Heart left ventricle (tissue), 16 donors: ENCODE results near the gene ALPG. TPM values are rescaled to one million over a fixed set of nuclear protein-coding genes. Genes with fewer than 3 reads are reported as not detected.
"Not testable (repeated sequence)": the region's sequence is repeated elsewhere in the genome, so short reads cannot be mapped to it uniquely, and the experiment has no call there.

Experiments used
- ATAC-seq, 4 donors: fragments of 200-7000 bp; cut with Tn5 transposase; one replicate each; pipeline ENCODE4 v1.9.1; 2020 to 2022; ENCODE audit warnings: moderate library complexity in 4 of 4, mild to moderate bottlenecking in 3 of 4, moderate number of reproducible peaks in 1 of 4
- DNase-seq, 5 donors: peaks; one replicate each; pipeline ENCODE4 v3.0.0-alpha.2; 2020
- H3K27ac ChIP-seq, 12 donors: fragments of 200-600 bp; sonication (generic) in 4 of 12; one replicate each; pipeline versions ENCODE4 v1.5.0 to v1.8.0; 2016 to 2022; ENCODE audit warnings: mild to moderate bottlenecking in 2 of 12
- H3K27me3 ChIP-seq, 9 donors: fragments of 200-600 bp; sonication (generic) in 2 of 9; one replicate each; pipeline versions ENCODE4 v1.5.1 to v1.8.0; 2016 to 2022; ENCODE audit warnings: mild to moderate bottlenecking in 3 of 9
- H3K36me3 ChIP-seq, 9 donors: fragments of 200-600 bp; sonication (generic) in 2 of 9; one replicate each; pipeline versions ENCODE4 v1.5.0 to v1.8.0; 2018 to 2022; ENCODE audit warnings: mild to moderate bottlenecking in 2 of 9
- H3K4me1 ChIP-seq, 12 donors: fragments of 200-600 bp; sonication (generic) in 4 of 12; one replicate each; pipeline versions ENCODE4 v1.5.0 to v1.8.0; 2016 to 2022; ENCODE audit warnings: mild to moderate bottlenecking in 3 of 12
- H3K4me3 ChIP-seq, 12 donors: fragments of 200-600 bp; sonication (generic) in 4 of 12; one replicate each; pipeline versions ENCODE4 v1.5.0 to v1.8.0; 2017 to 2022; ENCODE audit warnings: mild to moderate bottlenecking in 9 of 12, moderate library complexity in 4 of 12
- H3K9me3 ChIP-seq, 12 donors: fragments of 200-600 bp; sonication (generic) in 4 of 12; one replicate each; pipeline versions ENCODE4 v1.5.0 to v1.8.0; 2016 to 2022; ENCODE audit warnings: mild to moderate bottlenecking in 1 of 12
- POLR2A ChIP-seq, 2 donors: fragments of 450-650 bp; IDR thresholded peaks; one replicate each; pipeline ENCODE4 v1.6.1; 2017; ENCODE audit warnings: antibody characterized with exemption in 2 of 2, mild to moderate bottlenecking in 2 of 2, moderate library complexity in 2 of 2
- WGBS, 4 donors: extraction: QIAGEN DNeasy Blood & Tissue Kit in 2 of 4; methylation state at CpG; one replicate each; pipeline versions ENCODE4 v1.1.5 to v1.1.7; 2013 to 2018; 5-methylcytosine and 5-hydroxymethylcytosine counted together
- intact Hi-C, 10 donors: fragments of 100-400 bp; cut with DNase I; formaldehyde crosslinking; loops; one replicate each; pipeline versions ENCODE4 v1.11.1 to v1.14.2; 2022
- polyA plus RNA-seq, 2 donors: library from polyadenylated mRNA; stranded (reverse); fragments of 200-250 nt; gene quantifications; one replicate each; pipeline ENCODE4 v1.2.3, GENCODE V29; 2013
- total RNA-seq, 9 donors: library from RNA; depleted of rRNA in 2 of 9; stranded (reverse); fragments of >200 nt in 2 of 9; fragmentation: NEBNext Ultra II Directional in 3 of 9; extraction: Animal tissue kit (Norgen Biotek cat#: 25700) in 3 of 9; gene quantifications; one replicate each; pipeline versions ENCODE4 v1.1.0 to v1.2.4, GENCODE V29; 2016 to 2023
- TF ChIP-seq, protein P1 (sequence below), 12 donors: fragments of 200-600 bp; sonication (generic) in 4 of 12; IDR thresholded peaks; one replicate each; pipeline versions ENCODE4 v1.5.0 to v1.8.0; 2018 to 2022; ENCODE audit warnings: antibody characterized with exemption in 12 of 12, mild to moderate bottlenecking in 5 of 12
- donor health status: ischemic (EF 13 %, LVEDD 7.1; RV severe dilation, severe dysfunction).
- donor health status: healthy with polysubstance abuse.
- donor health status: DM: no; HTN: yes; CAD: no.
- donor health status: DM: no; HTN: no; CAD: no.
- donor health status: ischemic (EF 25% LVEDD 6.9; RV normal size, moderate dysfunction).
- donor health status: ischemic (EF 25% LVEDD 5.7; RV mildly dilated, moderate dysfunction).
- donor health status: healthy.
- donor health status: DM: yes; HTN: yes; CAD: no.
- donor health status: ischemic (EF 35%, LVEDD 5.7; RV mildly dilated, moderate dysfunction).
- donor health status: nonischemic (EF 11% LVEDD 7.7; RV severe dilation, severe dysfunction).
- donor health status: DM: yes; HTN: yes; CAD: no.
- donor health status: PGD.
- donor health status: ischemic (EF 29% LVEDD 5.4; RV normal size, mild dysfunction).
- donor health status: nonischemic (EF 23%, LVEDD 6.1; RV moderate dilation, normal function).

The ALPG gene
- total and polyA plus RNA-seq, 11 donors: not detected

DNA sequence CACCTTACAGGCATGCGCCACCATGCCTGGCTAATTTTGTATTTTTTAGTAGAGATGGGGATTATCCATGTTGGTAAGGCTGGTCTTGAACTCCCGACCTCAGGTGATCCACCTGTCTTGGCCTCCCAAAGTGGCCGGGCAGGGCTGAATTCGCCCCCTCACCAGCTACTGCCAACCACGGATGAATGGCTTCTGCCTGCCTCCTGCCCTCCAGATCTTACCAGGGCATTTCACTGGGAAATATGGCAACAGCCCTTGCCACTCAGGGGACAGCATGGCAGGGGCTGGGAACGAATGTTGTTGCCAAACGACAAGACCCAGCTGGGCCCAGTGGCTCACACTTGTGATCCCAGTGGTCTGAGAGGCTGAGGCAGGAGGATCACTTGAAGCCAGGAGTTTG is 29.9 kb upstream of the ALPG start:
- no peak for ATAC-seq

DNA sequence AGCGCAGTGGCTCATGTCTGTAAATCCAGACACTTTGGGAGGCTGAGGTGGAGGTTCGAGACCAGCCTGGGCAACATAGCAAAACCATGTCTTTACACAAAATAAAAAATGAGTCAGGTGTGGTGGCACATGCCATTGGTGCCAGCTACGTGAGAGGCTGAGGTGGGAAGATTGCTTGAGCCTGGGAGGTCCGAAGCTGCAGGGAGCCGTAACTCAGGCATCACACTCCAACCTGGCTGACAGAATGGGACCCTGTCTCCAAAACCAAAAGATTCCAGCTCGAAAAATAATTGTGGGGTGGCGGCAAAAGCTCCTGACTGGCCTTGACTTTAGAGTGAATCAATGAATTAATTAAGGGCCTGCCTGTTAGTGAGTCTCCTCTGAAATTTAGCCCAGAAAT is 29.3 kb upstream of the ALPG start:
- 84 to 93% (median 92%) methylated on average over 7 of the region's 7 CpGs for WGBS, 4 donors
- Histone ChIP-seq H3K27me3 (peaks cover 10 to 23% (median 13%) of the 10 kb centered on the region in 9 donors), H3K9me3 (no peaks in the 10 kb centered on the region), H3K27ac (no peak overlapping the region), H3K36me3 (no peaks in the 10 kb centered on the region), H3K4me3 (no peak overlapping the region), H3K4me1 (no peaks in the 10 kb centered on the region)
- intact Hi-C loops: no loop called here
- TF ChIP-seq, protein P1, sequence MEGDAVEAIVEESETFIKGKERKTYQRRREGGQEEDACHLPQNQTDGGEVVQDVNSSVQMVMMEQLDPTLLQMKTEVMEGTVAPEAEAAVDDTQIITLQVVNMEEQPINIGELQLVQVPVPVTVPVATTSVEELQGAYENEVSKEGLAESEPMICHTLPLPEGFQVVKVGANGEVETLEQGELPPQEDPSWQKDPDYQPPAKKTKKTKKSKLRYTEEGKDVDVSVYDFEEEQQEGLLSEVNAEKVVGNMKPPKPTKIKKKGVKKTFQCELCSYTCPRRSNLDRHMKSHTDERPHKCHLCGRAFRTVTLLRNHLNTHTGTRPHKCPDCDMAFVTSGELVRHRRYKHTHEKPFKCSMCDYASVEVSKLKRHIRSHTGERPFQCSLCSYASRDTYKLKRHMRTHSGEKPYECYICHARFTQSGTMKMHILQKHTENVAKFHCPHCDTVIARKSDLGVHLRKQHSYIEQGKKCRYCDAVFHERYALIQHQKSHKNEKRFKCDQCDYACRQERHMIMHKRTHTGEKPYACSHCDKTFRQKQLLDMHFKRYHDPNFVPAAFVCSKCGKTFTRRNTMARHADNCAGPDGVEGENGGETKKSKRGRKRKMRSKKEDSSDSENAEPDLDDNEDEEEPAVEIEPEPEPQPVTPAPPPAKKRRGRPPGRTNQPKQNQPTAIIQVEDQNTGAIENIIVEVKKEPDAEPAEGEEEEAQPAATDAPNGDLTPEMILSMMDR (IDR thresholded peaks at IDR 0.05): no peak
- no peak for TF ChIP-seq POLR2A (IDR thresholded peaks at IDR 0.05)
- ATAC-seq (no peak), DNase-seq (no peak)

More for the DNA sequence above, 29.9 kb upstream of the ALPG start:
- no peak for DNase-seq
- intact Hi-C loops: no loop called here
- 78 to 87% (median 83%) methylated on average over 4 to 7 of the region's 7 CpGs for WGBS, 4 donors
- no peaks in the 10 kb centered on the region for H3K36me3 ChIP-seq
- H3K4me3 ChIP-seq: no peak overlapping the region
- H3K27me3 ChIP-seq: peaks cover 4 to 16% (median 7%) of the 10 kb centered on the region in 9 donors
- TF ChIP-seq, protein P1 (IDR thresholded peaks at IDR 0.05): no peak
- no peak for TF ChIP-seq POLR2A (IDR thresholded peaks at IDR 0.05)
- no peaks in the 10 kb centered on the region for H3K9me3 ChIP-seq
- no peaks in the 10 kb centered on the region for H3K4me1 ChIP-seq
- no peak overlapping the region for H3K27ac ChIP-seq

DNA sequence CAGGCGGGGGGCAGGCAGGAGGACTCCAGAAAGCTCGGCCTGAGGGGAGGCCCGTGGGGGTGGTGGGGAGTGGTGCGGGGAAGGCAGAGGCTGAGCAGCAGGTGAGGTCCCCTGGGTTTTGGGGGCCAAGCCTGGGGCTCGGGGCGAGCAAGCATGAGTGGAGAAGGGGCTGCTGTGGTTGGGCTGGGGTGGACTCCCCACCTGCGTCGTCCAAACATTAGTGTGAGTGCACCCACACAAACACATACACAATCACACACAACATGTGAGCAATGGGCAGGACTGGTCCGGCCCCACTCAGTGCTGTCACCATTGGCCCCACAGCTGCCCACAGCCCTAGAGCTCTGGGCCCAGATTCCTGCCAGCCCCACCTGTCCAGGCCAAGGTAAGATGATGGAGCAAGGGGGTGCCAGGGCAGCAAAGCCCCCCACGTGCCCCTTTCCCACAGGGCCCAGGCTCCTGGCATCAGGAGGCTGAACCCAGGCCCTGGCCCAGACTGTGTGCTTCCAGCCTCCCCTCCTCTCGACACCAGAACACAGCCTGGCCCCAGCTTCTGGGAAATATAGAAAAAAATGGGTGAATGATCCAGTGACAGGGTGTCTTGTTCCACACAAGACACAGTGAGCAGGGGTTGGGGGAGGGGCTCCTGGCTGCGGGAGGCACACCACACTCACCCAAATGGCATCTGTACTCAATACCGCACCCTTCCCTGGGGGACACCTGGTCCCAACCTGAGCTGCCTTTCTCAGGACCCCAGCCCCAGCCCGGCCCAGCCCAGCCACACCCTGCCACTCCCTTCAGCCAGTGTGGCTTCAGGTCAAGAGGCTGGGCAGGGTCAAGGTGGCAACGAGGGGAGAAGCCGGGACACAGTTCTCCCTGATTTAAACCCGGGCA is 28.6 kb upstream of the ALPG start:
- TF ChIP-seq, protein P1 (IDR thresholded peaks at IDR 0.05): no peak
- no peak for TF ChIP-seq POLR2A (IDR thresholded peaks at IDR 0.05)
- 79 to 84% (median 81%) methylated on average over 15 to 17 of the region's 17 CpGs for WGBS, 4 donors
- H3K4me3 ChIP-seq: no peak overlapping the region
- H3K36me3 ChIP-seq: no peaks in the 10 kb centered on the region
- H3K4me1 ChIP-seq: no peaks in the 10 kb centered on the region
- peak in 1 of 5 donors; percentile 47 for DNase-seq
- H3K27ac ChIP-seq: no peak overlapping the region
- no peak for ATAC-seq
- H3K9me3 ChIP-seq: no peaks in the 10 kb centered on the region
- intact Hi-C loops: no loop called here
- peaks cover 11 to 30% (median 20%) of the 10 kb centered on the region in 9 donors for H3K27me3 ChIP-seq

DNA sequence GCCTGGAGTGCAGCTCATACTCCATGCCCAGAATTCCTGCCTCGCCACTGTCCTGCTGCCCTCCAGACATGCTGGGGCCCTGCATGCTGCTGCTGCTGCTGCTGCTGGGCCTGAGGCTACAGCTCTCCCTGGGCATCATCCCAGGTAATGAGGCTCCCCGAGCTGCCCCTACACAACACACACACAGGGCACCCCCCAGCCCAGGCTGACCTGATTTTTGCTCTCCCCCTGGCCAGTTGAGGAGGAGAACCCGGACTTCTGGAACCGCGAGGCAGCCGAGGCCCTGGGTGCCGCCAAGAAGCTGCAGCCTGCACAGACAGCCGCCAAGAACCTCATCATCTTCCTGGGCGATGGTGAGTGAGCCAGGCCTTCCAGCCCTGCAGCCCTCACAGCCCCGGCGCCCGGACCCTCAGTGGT is 27.9 kb upstream of the ALPG start, which contains the start of gene ALPP:
ALPP (plus strand) TSS at position 17 of the 417 bp plus-strand sequence; CDS start at position 69, 52 bp downstream.
- DNase-seq: peak in 1 of 5 donors; percentile 43
- WGBS, 4 donors: 65 to 90% (median 85%) methylated on average over 5 to 12 of the region's 12 CpGs
- H3K27me3 ChIP-seq: peaks cover 11 to 37% (median 26%) of the 10 kb centered on the region in 9 donors
- ATAC-seq, H3K9me3 ChIP-seq, H3K4me3 ChIP-seq, H3K36me3 ChIP-seq, H3K27ac ChIP-seq, H3K4me1 ChIP-seq, intact Hi-C loops: not testable (repeated sequence)

DNA sequence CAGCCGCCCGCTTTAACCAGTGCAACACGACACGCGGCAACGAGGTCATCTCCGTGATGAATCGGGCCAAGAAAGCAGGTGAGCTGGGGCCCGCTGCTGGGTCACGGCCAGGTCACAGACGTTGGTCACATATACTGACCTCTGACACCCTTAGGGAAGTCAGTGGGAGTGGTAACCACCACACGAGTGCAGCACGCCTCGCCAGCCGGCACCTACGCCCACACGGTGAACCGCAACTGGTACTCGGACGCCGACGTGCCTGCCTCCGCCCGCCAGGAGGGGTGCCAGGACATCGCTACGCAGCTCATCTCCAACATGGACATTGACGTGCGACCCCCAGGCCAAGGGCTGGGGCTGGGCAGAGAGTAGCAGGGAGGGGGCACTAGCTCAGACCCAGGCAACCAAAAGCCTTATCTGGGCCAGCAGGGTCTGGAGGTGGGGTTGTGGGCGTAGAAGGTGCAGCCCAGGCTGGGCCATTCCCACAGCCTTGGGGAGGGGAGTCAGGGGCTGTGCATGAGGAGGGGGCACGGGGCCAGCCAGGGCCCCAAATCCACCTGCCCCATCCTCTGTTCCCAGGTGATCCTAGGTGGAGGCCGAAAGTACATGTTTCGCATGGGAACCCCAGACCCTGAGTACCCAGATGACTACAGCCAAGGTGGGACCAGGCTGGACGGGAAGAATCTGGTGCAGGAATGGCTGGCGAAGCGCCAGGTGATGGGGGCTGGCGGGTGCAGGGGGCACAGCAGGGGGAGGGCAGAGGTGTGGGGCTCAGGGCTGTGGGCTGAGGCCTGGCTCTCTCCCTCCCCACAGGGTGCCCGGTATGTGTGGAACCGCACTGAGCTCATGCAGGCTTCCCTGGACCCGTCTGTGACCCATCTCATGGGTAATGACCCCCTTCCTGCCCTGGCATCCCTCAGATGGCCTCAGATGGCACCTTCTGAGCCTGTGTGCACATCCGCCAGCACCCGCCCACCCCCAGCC is 26.7 kb upstream of the ALPG start:
- H3K36me3 ChIP-seq, H3K9me3 ChIP-seq, H3K27ac ChIP-seq, H3K4me1 ChIP-seq, H3K4me3 ChIP-seq, DNase-seq, intact Hi-C loops: not testable (repeated sequence)
- peak in 1 of 4 donors; percentile 13 for ATAC-seq
- H3K27me3 ChIP-seq: peaks cover 11 to 47% (median 33%) of the 10 kb centered on the region in 9 donors
- 84 to 88% (median 87%) methylated on average over 32 to 41 of the region's 41 CpGs for WGBS, 4 donors

DNA sequence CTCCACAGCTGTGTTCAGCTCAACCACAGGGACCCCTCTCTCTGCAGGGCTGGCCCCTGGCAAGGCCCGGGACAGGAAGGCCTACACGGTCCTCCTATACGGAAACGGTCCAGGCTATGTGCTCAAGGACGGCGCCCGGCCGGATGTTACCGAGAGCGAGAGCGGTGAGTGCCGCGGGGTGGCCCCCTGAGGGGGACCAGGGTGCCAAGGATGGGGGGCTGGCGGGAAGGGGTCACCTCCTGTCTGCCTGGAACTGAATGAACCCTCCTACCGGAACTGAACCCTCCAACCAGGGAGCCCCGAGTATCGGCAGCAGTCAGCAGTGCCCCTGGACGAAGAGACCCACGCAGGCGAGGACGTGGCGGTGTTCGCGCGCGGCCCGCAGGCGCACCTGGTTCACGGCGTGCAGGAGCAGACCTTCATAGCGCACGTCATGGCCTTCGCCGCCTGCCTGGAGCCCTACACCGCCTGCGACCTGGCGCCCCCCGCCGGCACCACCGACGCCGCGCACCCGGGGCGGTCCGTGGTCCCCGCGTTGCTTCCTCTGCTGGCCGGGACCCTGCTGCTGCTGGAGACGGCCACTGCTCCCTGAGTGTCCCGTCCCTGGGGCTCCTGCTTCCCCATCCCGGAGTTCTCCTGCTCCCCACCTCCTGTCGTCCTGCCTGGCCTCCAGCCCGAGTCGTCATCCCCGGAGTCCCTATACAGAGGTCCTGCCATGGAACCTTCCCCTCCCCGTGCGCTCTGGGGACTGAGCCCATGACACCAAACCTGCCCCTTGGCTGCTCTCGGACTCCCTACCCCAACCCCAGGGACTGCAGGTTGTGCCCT is 25.2 kb upstream of the ALPG start:
- intact Hi-C loops, H3K4me1 ChIP-seq, ATAC-seq, H3K27ac ChIP-seq, H3K36me3 ChIP-seq, H3K9me3 ChIP-seq, H3K4me3 ChIP-seq: not testable (repeated sequence)
- H3K27me3 ChIP-seq: peaks cover 13 to 60% (median 44%) of the 10 kb centered on the region in 9 donors
- 23 to 46% (median 29%) methylated on average over 12 to 59 of the region's 59 CpGs for WGBS, 4 donors
- DNase-seq: peak in 1 of 5 donors; percentile 37
